HL-60 (cell line): ENCODE measurements around the gene NME2.

Source experiments
- DNase-seq, 2 experiments: peaks; one replicate each; pipeline ENCODE4 v3.0.0-alpha.2; 2010 to 2020; ENCODE audit warnings: low read depth in 1 of 2, low spot score in 1 of 2
- H3K27ac ChIP-seq: fragments of 250-450 bp; sonication (Bioruptor Pico); replicated peaks from 2 replicates; pipeline ENCODE4 v1.5.1; 2020; ENCODE audit warnings: mild to moderate bottlenecking, moderate library complexity
- H3K27me3 ChIP-seq: fragments of 250-450 bp; sonication (Bioruptor Pico); 2 replicates; pipeline ENCODE4 v1.5.1; 2021; ENCODE audit warnings: mild to moderate bottlenecking, moderate library complexity; ENCODE audit not compliant: insufficient read depth, poor library complexity, severe bottlenecking
- H3K4me3 ChIP-seq: replicated peaks from 2 replicates; pipeline ENCODE4 v1.5.1; 2011; ENCODE audit warnings: mild to moderate bottlenecking, control low read depth, low read length; ENCODE audit not compliant: insufficient read depth
- GABPA ChIP-seq: IDR thresholded peaks from 2 replicates; pipeline ENCODE4 v1.6.1; 2012; ENCODE audit warnings: low read depth
- POLR2AphosphoS5 ChIP-seq: IDR thresholded peaks from 2 replicates; pipeline ENCODE4 v1.6.1; 2012; ENCODE audit warnings: low read depth
- REST ChIP-seq: IDR thresholded peaks from 2 replicates; pipeline ENCODE4 v1.6.1; 2012; ENCODE audit warnings: low read depth; ENCODE audit not compliant: insufficient replicate concordance
- SPI1 ChIP-seq: IDR thresholded peaks from 2 replicates; pipeline ENCODE4 v1.6.1; 2012; ENCODE audit warnings: low read depth, mild to moderate bottlenecking, borderline replicate concordance
- TF ChIP-seq, protein P1 (sequence below): IDR thresholded peaks from one replicate; pipeline ENCODE4 v1.5.1; 2011; ENCODE audit warnings: low read length, control low read depth, inconsistent platforms; ENCODE audit not compliant: insufficient read depth

The NME2 gene

DNA sequence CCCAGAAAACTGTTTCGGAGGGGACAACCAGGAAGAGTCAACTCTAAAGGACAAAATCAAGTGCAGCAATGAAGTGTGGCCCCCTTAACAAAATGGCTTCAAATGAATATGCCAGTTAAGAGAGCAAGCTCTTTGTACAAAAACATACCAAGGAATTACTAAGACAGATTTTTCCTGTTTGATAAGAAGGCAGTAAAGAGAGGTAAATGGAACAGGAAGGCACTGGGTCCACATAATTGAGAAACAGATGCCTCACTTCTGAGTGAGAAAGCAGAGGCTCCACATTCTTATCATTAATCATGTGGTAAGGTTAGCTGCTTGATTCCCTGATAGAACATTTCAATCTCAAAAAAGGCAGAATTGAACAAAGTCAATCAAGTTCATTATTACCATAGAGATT, 48.7 kb downstream of the NME2 start:
- Histone ChIP-seq H3K27ac (no peak overlapping the region), H3K4me3 (no peak overlapping the region)
- no peak for DNase-seq

GRCh38 chr17:51217946-51218345, 51.7 kb downstream of the NME2 start:
- DNase-seq: no peak
- TF ChIP-seq SPI1: no peak
- no peak for TF ChIP-seq REST
- TF ChIP-seq POLR2AphosphoS5: no peak
- TF ChIP-seq, protein P1, sequence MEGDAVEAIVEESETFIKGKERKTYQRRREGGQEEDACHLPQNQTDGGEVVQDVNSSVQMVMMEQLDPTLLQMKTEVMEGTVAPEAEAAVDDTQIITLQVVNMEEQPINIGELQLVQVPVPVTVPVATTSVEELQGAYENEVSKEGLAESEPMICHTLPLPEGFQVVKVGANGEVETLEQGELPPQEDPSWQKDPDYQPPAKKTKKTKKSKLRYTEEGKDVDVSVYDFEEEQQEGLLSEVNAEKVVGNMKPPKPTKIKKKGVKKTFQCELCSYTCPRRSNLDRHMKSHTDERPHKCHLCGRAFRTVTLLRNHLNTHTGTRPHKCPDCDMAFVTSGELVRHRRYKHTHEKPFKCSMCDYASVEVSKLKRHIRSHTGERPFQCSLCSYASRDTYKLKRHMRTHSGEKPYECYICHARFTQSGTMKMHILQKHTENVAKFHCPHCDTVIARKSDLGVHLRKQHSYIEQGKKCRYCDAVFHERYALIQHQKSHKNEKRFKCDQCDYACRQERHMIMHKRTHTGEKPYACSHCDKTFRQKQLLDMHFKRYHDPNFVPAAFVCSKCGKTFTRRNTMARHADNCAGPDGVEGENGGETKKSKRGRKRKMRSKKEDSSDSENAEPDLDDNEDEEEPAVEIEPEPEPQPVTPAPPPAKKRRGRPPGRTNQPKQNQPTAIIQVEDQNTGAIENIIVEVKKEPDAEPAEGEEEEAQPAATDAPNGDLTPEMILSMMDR: no peak
- TF ChIP-seq GABPA: no peak
- no peak overlapping the region for H3K27ac ChIP-seq
- H3K4me3 ChIP-seq: no peak overlapping the region
- H3K27me3 ChIP-seq: no peaks in the 10 kb centered on the region

More for the DNA sequence above, 48.7 kb downstream of the NME2 start:
- H3K27me3 ChIP-seq: no peaks in the 10 kb centered on the region
- no peak for TF ChIP-seq SPI1

DNA sequence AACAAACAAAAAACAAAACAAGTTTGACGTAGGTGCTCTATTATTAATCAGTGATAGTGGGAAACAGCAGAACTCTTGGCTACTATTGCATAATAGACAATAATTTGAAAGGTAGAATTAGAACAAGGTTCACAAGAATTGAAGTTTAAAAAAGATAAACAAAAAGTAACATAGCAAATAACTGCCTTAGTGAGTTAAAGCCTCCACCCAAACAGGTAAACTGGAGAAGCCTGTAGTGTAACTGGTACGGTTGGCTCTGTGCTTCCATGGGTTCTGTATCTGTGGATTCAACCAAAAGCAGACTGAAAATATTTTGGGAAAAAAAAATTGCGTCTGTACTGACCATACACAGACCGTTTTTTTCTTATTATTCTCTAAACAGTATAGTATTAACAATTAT, 55.1 kb downstream of the NME2 start:
- H3K27me3 ChIP-seq: no peaks in the 10 kb centered on the region
- DNase-seq: no peak
- H3K4me3 ChIP-seq: no peak overlapping the region
- no peak for TF ChIP-seq REST
- TF ChIP-seq SPI1: no peak
- no peak for TF ChIP-seq POLR2AphosphoS5
- TF ChIP-seq, protein P1: no peak
- H3K27ac ChIP-seq: no peak overlapping the region
